Liver (tissue), 9 donors: ENCODE measurements around the gene OR2AE1. TPM values are rescaled to one million over a fixed set of nuclear protein-coding genes. Genes with fewer than 3 reads are reported as not detected.

Source experiments
- DNase-seq: peaks from one replicate; pipeline ENCODE4 v3.0.0-alpha.2; 2017; ENCODE audit warnings: low spot score
- H3K27ac ChIP-seq, 2 donors: one replicate each; pipeline ENCODE4 v1.7.0; 2013; ENCODE audit warnings: inconsistent platforms in 2 of 2, low read length in 2 of 2, control low read depth in 1 of 2, low read depth in 1 of 2, mild to moderate bottlenecking in 1 of 2
- H3K27me3 ChIP-seq, 4 donors: one replicate each; pipeline versions ENCODE4 v1.6.1 to v1.7.0; 2013; ENCODE audit warnings: low read length in 3 of 4, inconsistent platforms in 1 of 4, mild to moderate bottlenecking in 1 of 4, moderate library complexity in 1 of 4; ENCODE audit not compliant: control insufficient read depth in 4 of 4, insufficient read depth in 4 of 4
- H3K36me3 ChIP-seq, 4 donors: one replicate each; pipeline versions ENCODE4 v1.6.1 to v1.7.0; 2013; ENCODE audit warnings: low read length in 3 of 4, mild to moderate bottlenecking in 3 of 4, low read depth in 1 of 4, moderate library complexity in 1 of 4; ENCODE audit not compliant: control insufficient read depth in 4 of 4, insufficient read depth in 3 of 4
- H3K4me1 ChIP-seq, 4 donors: one replicate each; pipeline versions ENCODE4 v1.6.1 to v1.7.0; 2013; ENCODE audit warnings: low read length in 3 of 4, mild to moderate bottlenecking in 3 of 4, moderate library complexity in 1 of 4; ENCODE audit not compliant: control insufficient read depth in 4 of 4, insufficient read depth in 4 of 4
- H3K4me3 ChIP-seq, 3 donors: one replicate each; pipeline versions ENCODE4 v1.6.1 to v1.7.0; 2013; ENCODE audit warnings: low read length in 3 of 3, control low read depth in 1 of 3, low read depth in 1 of 3, mild to moderate bottlenecking in 1 of 3
- H3K9ac ChIP-seq, 2 donors: one replicate each; pipeline ENCODE4 v1.7.0; 2013; ENCODE audit warnings: low read length in 2 of 2, mild to moderate bottlenecking in 2 of 2, moderate library complexity in 2 of 2, control low read depth in 1 of 2, low read depth in 1 of 2
- H3K9me3 ChIP-seq, 4 donors: one replicate each; pipeline versions ENCODE4 v1.6.1 to v1.7.0; 2013; ENCODE audit warnings: low read length in 3 of 4; ENCODE audit not compliant: control insufficient read depth in 4 of 4
- FOXA2 ChIP-seq: IDR thresholded peaks from 2 replicates; pipeline ENCODE4 v1.6.1; 2016; ENCODE audit warnings: antibody characterized with exemption
- JUND ChIP-seq, 2 donors: IDR thresholded peaks; 2 replicates each; pipeline ENCODE4 v1.6.1; 2016; ENCODE audit warnings: antibody characterized with exemption in 2 of 2
- NR2F2 ChIP-seq: IDR thresholded peaks from 2 replicates; pipeline ENCODE4 v1.6.1; 2016; ENCODE audit warnings: antibody characterized with exemption
- RAD21 ChIP-seq, 2 donors: IDR thresholded peaks; 2 replicates each; pipeline ENCODE4 v1.6.1; 2016; ENCODE audit warnings: antibody characterized with exemption in 2 of 2, mild to moderate bottlenecking in 2 of 2
- RXRA ChIP-seq, 2 donors: IDR thresholded peaks; 2 replicates each; pipeline ENCODE4 v1.6.1; 2017 to 2018; ENCODE audit warnings: antibody characterized with exemption in 2 of 2, mild to moderate bottlenecking in 1 of 2
- SP1 ChIP-seq: IDR thresholded peaks from 2 replicates; pipeline ENCODE4 v1.6.1; 2018; ENCODE audit warnings: antibody characterized with exemption, mild to moderate bottlenecking
- YY1 ChIP-seq: IDR thresholded peaks from 2 replicates; pipeline ENCODE4 v1.6.1; 2016; ENCODE audit warnings: antibody characterized with exemption, mild to moderate bottlenecking
- WGBS: extraction: QIAGEN DNeasy Blood & Tissue Kit; methylation state at CpG from one replicate; pipeline ENCODE4 v1.1.7; 2013; 5-methylcytosine and 5-hydroxymethylcytosine counted together
- polyA plus RNA-seq, 2 donors: library from polyadenylated mRNA; stranded (reverse) in 1 of 2; unstranded in 1 of 2; fragments of 200-250 nt in 1 of 2; fragments of >200 nt in 1 of 2; fragmentation: Nextera tagmentation in 1 of 2; extraction: Ambion mirVana in 1 of 2; gene quantifications; one replicate each; pipeline versions ENCODE4 v1.2.1 to v1.2.3, GENCODE V29; 2013 to 2015
- total RNA-seq, 2 donors: library from RNA; depleted of rRNA; stranded (reverse); fragments of >200 nt; gene quantifications; one replicate each; pipeline ENCODE4 v1.2.3, GENCODE V29; 2014
- TF ChIP-seq, protein P1 (sequence below): IDR thresholded peaks from 2 replicates; pipeline ENCODE4 v1.6.1; 2016; ENCODE audit warnings: antibody characterized with exemption
- TF ChIP-seq, protein P2 (sequence below): IDR thresholded peaks from 2 replicates; pipeline ENCODE4 v1.6.1; 2016; ENCODE audit warnings: antibody characterized with exemption
- TF ChIP-seq, protein P3 (sequence below): fragments of 150-350 bp; IDR thresholded peaks from 2 replicates; pipeline ENCODE4 v1.5.1; 2017; ENCODE audit warnings: improper control_type of control experiment, low read depth, low read length; ENCODE audit not compliant: missing input control
- TF ChIP-seq, protein P4 (sequence below): IDR thresholded peaks from 2 replicates; pipeline ENCODE4 v1.6.1; 2016; ENCODE audit warnings: antibody characterized with exemption
- donor health status: healthy.
- donor health status: healthy.
- donor health status: healthy.
- donor health status: healthy.
- donor health status: healthy.

OR2AE1 gene
- total and polyA plus RNA-seq, 4 donors = 0.25 TPM; not detected in 3

DNA sequence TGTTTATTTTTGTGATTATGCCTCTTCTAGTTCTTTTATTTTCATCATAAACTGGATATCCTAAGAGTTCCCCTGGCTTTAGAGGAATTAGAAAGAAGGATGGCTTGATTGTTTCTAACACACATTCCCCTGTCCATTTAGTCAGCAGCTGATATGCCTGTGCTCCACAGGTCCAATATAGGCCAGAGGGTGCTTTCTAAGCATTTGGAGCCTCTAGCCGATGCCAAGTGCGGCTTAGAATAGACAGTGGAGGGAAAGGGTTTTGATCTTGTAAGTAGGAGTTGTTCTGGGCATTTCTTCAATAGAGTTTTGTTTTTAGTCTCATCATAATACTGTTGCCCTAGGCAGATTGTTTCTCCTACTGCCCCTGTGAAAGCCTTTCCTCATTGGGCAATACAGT lies 42.5 kb downstream of the OR2AE1 start:
- no peak overlapping the region for H3K4me3 ChIP-seq
- H3K27ac ChIP-seq = no peak overlapping the region
- TF ChIP-seq RXRA (IDR thresholded peaks at IDR 0.05) = no peak
- TF ChIP-seq YY1 = no peak
- TF ChIP-seq, protein P1, sequence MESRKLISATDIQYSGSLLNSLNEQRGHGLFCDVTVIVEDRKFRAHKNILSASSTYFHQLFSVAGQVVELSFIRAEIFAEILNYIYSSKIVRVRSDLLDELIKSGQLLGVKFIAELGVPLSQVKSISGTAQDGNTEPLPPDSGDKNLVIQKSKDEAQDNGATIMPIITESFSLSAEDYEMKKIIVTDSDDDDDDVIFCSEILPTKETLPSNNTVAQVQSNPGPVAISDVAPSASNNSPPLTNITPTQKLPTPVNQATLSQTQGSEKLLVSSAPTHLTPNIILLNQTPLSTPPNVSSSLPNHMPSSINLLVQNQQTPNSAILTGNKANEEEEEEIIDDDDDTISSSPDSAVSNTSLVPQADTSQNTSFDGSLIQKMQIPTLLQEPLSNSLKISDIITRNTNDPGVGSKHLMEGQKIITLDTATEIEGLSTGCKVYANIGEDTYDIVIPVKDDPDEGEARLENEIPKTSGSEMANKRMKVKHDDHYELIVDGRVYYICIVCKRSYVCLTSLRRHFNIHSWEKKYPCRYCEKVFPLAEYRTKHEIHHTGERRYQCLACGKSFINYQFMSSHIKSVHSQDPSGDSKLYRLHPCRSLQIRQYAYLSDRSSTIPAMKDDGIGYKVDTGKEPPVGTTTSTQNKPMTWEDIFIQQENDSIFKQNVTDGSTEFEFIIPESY = no peak
- no peak for TF ChIP-seq FOXA2
- TF ChIP-seq, protein P2, sequence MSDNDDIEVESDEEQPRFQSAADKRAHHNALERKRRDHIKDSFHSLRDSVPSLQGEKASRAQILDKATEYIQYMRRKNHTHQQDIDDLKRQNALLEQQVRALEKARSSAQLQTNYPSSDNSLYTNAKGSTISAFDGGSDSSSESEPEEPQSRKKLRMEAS = no peak
- TF ChIP-seq, protein P3, sequence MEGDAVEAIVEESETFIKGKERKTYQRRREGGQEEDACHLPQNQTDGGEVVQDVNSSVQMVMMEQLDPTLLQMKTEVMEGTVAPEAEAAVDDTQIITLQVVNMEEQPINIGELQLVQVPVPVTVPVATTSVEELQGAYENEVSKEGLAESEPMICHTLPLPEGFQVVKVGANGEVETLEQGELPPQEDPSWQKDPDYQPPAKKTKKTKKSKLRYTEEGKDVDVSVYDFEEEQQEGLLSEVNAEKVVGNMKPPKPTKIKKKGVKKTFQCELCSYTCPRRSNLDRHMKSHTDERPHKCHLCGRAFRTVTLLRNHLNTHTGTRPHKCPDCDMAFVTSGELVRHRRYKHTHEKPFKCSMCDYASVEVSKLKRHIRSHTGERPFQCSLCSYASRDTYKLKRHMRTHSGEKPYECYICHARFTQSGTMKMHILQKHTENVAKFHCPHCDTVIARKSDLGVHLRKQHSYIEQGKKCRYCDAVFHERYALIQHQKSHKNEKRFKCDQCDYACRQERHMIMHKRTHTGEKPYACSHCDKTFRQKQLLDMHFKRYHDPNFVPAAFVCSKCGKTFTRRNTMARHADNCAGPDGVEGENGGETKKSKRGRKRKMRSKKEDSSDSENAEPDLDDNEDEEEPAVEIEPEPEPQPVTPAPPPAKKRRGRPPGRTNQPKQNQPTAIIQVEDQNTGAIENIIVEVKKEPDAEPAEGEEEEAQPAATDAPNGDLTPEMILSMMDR = no peak
- TF ChIP-seq NR2F2 = no peak
- TF ChIP-seq RAD21 (IDR thresholded peaks at IDR 0.05) = no peak
- TF ChIP-seq, protein P4, sequence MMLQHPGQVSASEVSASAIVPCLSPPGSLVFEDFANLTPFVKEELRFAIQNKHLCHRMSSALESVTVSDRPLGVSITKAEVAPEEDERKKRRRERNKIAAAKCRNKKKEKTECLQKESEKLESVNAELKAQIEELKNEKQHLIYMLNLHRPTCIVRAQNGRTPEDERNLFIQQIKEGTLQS = no peak
- no peak for TF ChIP-seq SP1
- DNase-seq = no peak
- H3K4me1 ChIP-seq = peaks cover 5 to 33% (median 33%) of the 10 kb centered on the region in 4 donors
- no peak overlapping the region for H3K9ac ChIP-seq
- H3K9me3 ChIP-seq = no peaks in the 10 kb centered on the region
- no peaks in the 10 kb centered on the region for H3K27me3 ChIP-seq
- H3K36me3 ChIP-seq = peaks cover 0 to 14% (median 5%) of the 10 kb centered on the region in 4 donors
- WGBS = 96% methylated on average over 2 of the region's 2 CpGs

DNA sequence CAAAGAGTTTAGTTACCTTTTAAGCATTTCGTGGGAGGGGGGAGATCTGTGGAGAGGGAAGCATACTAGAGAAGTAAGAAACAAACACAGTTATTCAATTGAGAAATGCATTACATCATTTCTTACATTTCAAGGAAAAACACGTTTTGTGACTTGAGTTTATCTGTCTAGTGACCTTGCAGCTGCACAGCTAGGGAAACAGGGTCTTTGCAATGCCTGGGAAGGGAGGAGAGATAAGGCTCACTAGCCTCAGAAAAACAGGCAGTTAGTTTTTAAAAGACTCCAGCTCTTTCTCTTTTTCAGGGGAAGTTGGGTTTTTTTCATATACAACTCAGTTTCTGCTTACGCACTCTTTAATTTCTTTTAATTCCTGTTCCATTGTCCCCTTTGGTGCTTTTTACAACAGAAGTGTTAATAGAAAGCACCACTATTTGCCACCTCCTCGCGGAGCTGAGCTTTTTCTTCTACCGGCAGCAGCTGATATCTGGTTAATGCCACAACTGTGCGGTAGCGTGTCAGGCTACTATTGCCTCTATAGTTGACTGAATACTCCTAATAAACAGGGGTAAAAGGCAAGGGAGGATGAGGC lies 43.5 kb downstream of the OR2AE1 start:
- peak overlapping the region; percentile 46 to 51 for H3K27ac ChIP-seq
- no peak for TF ChIP-seq JUND (IDR thresholded peaks at IDR 0.05)
- TF ChIP-seq, protein P3 = no peak
- peaks cover 0 to 9% (median 2%) of the 10 kb centered on the region in 4 donors for H3K36me3 ChIP-seq
- H3K27me3 ChIP-seq = no peaks in the 10 kb centered on the region
- peaks cover 7 to 42% (median 36%) of the 10 kb centered on the region in 4 donors for H3K4me1 ChIP-seq
- H3K9ac ChIP-seq = peak overlapping the region in 1 of 2 donors; percentile 14
- WGBS = 68% methylated on average over 8 of the region's 8 CpGs
- no peak for DNase-seq
- H3K9me3 ChIP-seq = no peaks in the 10 kb centered on the region
- H3K4me3 ChIP-seq = no peak overlapping the region
